KOPT-K1 (cell line): ENCODE data around the gene OR56B1.
"Not testable (repeated sequence)": the region's sequence is repeated elsewhere in the genome, so short reads cannot be mapped to it uniquely, and the experiment has no call there.

Experiments
- H3K27ac ChIP-seq: fragments of 200-600 bp; sonication (generic); 2 replicates; pipeline ENCODE4 v1.5.1; 2016; ENCODE audit warnings: antibody characterized with exemption, mild to moderate bottlenecking, low read depth, low read length; ENCODE audit not compliant: poor library complexity, severe bottlenecking
- H3K36me3 ChIP-seq: fragments of 200-600 bp; sonication (generic); 2 replicates; pipeline ENCODE4 v1.5.1; 2017; ENCODE audit warnings: antibody characterized with exemption, mild to moderate bottlenecking, low read length, moderate library complexity; ENCODE audit not compliant: insufficient read depth
- H3K9me3 ChIP-seq: fragments of 200-600 bp; sonication (generic); 2 replicates; pipeline ENCODE4 v1.5.1; 2017; ENCODE audit warnings: antibody characterized with exemption, low read length, mild to moderate bottlenecking; ENCODE audit not compliant: insufficient read depth, poor library complexity, severe bottlenecking

The OR56B1 gene

DNA sequence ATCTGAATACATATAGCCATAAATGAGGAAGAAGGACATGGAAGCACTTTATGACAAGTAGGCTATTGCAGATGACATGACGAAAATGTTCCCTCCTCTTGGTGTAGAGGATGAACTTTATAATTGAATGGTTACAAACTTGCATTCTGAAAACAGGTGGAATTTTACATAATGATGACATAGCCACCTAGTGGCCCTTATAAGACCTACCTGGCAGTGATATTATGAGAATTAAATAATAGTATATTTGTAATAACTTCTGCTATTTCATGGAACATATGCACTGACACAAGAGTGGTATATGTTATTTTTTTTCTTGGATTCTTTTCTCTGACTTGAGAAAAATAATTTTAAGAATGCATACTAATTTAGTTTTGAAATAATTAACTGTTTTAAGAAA lies 23.7 kb upstream of the OR56B1 start:
- Histone ChIP-seq H3K27ac (no peak overlapping the region), H3K9me3 (no peaks in the 10 kb centered on the region), H3K36me3 (peaks cover 15% of the 10 kb centered on the region; the same call in 1 of the 2 replicates)

DNA sequence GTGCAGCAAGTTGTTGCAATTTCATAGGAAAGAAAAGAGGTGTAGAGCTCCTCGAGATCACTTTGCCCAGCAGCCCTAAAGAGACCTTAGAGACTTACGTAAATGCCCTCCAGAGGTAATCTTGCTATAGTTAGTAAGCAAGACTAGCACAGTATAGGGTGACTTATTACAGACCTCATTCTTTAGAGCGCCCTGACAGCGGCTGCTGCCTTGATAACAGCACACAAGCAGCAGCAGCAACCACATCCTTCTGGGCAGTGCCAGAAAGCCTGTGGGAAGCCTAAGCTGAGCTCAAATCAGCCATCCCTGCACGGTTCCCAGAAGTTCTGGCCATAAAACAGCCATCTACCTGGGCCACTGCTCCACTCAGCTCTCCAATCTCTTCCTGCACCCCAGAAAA lies 22.6 kb upstream of the OR56B1 start:
- peaks cover 7% of the 10 kb centered on the region; the same call in 1 of the 2 replicates for H3K36me3 ChIP-seq
- no peak overlapping the region for H3K27ac ChIP-seq
- no peaks in the 10 kb centered on the region for H3K9me3 ChIP-seq

DNA sequence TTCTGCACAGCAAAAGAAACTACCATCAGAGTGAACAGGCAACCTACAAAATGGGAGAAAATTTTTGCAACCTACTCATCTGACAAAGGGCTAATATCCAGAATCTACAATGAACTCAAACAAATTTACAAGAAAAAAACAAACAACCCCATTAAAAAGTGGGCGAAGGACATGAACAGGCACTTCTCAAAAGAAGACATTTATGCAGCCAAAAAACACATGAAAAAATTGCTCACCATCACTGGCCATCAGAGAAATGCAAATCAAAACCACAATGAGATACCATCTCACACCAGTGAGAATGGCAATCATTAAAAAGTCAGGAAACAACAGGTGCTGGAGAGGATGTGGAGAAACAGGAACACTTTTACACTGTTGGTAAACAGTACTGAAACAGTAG lies 19.7 kb upstream of the OR56B1 start:
- H3K27ac ChIP-seq, H3K36me3 ChIP-seq, H3K9me3 ChIP-seq: not testable (repeated sequence)

DNA sequence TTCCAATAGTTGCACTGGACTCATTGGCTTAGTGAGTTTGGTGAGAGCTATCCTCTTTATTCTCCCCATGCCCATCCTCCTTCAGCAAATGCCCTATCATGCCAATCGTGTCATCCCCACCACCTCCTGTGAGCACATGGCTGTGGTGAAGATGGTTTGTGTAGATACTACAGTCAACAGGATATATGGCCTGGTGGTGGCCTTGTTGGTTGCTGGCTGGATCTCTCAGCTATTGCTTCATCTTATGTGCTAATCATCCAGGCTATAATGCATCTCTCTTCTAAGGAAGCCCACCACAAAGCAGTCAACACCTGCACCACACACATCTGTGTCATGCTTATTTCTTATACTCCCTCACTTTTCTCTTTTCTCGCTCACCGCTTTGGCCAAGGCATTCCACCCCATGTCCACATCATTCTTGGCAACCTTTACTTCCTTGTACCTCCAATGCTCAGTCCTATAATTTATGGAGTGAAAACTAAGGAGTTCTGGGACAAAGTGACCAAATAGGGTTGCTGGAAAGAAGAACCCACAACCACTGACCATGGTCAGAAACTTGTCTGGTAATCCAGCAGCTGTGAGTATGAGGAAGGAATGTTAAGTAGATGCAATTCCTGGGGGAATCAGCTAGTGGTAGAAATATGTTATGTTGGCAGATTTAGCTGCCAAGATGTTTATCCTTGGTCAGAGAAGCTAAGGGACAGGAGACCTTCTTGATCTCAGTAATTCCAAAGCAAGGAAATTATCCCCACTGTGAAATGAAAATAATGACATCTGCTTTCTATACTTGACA lies 16.3 kb upstream of the OR56B1 start:
- H3K36me3 ChIP-seq, result no peaks in the 10 kb centered on the region
- H3K27ac ChIP-seq, result no peak overlapping the region
- H3K9me3 ChIP-seq, result no peaks in the 10 kb centered on the region

DNA sequence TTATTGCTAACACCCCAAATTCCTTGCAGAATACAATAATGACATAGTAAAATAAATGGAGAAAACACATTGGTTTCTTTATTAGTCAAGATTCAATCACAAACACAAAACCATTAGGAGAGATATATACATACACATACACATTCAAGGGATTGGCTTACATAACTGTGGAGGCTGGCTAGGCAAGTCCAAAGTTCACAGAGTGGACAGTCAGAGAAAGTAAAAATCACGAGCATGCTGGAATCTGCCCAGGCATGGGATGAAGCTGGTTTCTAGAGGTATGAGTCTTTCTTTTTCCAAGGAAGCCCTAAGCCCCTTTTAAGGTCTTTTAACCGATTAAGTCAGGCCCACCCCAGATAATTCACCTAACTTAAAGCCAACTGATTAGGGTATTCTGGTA lies 13.6 kb upstream of the OR56B1 start:
- H3K9me3 ChIP-seq, result no peaks in the 10 kb centered on the region
- H3K27ac ChIP-seq, result no peak overlapping the region
- no peaks in the 10 kb centered on the region for H3K36me3 ChIP-seq

DNA sequence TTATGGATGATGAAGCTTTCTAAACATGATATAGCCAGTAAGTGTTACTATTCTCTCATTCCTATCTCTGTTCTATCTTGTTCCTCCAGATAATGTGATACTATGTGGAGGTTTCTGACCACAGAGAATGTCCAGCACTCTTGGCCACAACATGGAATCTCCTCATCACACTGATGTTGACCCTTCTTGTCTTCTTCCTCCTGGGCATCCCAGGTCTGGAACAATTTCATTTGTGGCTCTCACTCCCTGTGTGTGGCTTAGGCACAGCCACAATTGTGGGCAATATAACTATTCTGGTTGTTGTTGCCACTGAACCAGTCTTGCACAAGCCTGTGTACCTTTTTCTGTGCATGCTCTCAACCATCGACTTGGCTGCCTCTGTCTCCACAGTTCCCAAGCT lies 9.9 kb upstream of the OR56B1 start:
- no peaks in the 10 kb centered on the region for H3K36me3 ChIP-seq
- H3K27ac ChIP-seq, result no peak overlapping the region
- H3K9me3 ChIP-seq, result no peaks in the 10 kb centered on the region

DNA sequence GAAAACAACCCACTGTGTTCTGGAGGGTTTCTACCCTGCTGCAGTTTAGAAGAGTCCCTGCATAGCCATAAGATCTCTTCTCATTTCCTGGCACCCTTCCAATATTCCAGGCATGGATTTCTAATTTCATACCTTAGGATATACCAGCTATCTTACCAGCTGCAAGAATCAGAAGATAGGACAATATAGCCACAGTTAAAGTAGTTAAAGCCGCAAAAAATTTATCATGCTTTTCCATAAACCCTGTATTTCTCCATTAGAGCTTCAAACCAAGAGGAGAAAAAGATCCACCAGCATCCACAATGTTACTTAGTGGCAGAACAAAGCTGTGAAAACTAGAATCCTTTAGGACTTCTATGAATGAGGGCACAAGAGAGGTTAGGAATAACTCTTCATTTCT lies 8.6 kb upstream of the OR56B1 start:
- Histone ChIP-seq H3K36me3 (no peaks in the 10 kb centered on the region), H3K27ac (no peak overlapping the region), H3K9me3 (no peaks in the 10 kb centered on the region)

DNA sequence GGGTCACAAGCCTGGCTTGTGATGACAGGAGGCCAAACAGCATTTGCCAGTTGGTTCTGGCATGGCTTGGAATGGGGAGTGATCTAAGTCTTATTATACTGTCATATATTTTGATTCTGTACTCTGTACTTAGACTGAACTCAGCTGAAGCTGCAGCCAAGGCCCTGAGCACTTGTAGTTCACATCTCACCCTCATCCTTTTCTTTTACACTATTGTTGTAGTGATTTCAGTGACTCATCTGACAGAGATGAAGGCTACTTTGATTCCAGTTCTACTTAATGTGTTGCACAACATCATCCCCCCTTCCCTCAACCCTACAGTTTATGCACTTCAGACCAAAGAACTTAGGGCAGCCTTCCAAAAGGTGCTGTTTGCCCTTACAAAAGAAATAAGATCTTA lies 843 bp downstream of the OR56B1 start:
- Histone ChIP-seq H3K36me3 (no peaks in the 10 kb centered on the region), H3K27ac (no peak overlapping the region), H3K9me3 (peaks cover 8% of the 10 kb centered on the region)

DNA sequence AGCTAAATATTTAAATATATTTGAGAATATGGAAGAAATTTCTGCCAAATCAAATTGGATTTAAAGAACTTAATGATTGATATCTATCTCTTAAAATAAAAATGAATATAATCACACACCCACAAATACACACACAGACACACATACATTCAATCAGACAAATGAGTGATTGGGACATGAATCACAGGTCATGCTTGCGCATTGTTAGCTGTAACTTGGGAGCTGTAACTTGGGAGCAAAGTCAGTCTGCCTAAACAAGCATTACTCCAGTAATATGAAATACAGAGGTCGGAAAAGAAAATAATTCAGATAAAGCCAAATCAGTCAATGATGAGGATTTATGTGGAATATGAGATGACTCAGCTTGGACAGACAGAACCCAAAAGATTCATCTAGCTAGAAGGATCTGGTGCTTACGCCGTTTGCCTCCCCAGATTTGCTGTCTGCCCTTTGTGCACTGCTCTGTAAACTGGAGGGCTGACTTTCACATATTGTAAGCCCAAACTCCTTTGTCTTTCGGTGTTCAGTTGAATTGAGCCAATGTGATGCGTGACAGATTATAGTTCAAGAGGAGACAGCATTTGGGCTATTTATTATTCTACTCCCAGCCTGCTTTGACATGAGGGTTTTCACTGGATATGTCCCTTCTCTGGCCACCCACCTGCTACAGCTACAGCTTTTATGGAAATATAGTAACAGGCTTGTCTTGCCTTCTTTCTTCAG lies 1.6 kb downstream of the OR56B1 start:
- H3K27ac ChIP-seq, result no peak overlapping the region
- H3K36me3 ChIP-seq, result no peaks in the 10 kb centered on the region
- H3K9me3 ChIP-seq, result peaks cover 8% of the 10 kb centered on the region

DNA sequence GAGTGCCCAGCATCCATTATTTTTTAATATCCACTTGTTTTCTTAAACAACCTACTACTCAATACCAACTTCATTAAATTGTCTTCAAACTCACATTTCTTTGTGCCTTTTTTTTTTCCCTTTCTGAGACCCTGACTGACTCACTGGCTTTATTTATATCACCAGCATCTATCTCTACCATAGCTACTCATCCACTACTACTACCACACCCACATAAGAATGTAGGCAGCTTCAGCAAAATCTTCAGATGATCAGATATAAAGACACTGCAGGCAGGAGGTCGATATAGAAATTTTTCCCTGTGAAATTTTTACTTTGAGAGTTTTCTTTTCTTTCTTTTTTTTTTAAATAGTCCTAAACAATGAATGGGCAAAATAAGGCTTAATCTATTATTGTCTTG lies 2.2 kb downstream of the OR56B1 start:
- no peaks in the 10 kb centered on the region for H3K36me3 ChIP-seq
- H3K27ac ChIP-seq, result no peak overlapping the region
- H3K9me3 ChIP-seq, result peaks cover 8% of the 10 kb centered on the region

DNA sequence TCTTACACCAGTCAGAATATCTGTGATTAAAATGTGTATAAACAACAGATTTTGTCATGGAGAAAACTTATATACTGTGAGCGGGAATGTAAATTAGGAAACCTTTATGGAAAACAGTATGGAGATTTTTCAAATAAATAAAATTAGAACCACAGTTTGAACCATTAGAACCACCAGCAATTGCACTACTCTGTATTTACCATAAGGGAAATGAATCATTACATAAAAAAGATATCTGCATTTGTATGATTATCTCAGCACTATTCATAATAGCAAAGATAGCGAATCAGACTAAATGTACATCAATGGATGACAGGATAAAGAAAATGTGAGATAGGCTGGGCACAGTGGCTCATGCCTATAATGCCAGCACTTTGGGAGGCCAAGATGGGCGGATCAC lies 10.4 kb downstream of the OR56B1 start:
- Histone ChIP-seq H3K9me3 (peaks cover 5% of the 10 kb centered on the region), H3K27ac (no peak overlapping the region), H3K36me3 (no peaks in the 10 kb centered on the region)

DNA sequence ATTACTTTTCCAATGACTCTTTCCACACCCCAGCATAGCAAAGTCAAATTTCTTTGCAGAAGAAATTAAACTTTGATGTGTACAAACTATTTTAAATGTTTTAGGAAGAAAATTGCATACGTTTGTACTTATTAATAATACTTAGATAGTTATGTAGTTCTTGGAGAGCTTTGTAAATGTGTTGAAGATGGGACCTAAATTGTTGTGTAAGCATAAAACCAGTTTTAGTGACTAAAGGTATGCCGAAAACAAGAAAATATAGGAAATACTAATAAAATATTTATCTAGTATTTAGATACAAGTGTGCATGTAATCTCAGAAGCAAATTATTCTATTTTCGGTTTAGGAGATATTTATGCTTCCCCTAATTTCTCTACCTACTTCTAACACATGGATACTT lies 13.6 kb downstream of the OR56B1 start:
- Histone ChIP-seq H3K27ac (no peak overlapping the region), H3K36me3 (no peaks in the 10 kb centered on the region), H3K9me3 (no peaks in the 10 kb centered on the region)

DNA sequence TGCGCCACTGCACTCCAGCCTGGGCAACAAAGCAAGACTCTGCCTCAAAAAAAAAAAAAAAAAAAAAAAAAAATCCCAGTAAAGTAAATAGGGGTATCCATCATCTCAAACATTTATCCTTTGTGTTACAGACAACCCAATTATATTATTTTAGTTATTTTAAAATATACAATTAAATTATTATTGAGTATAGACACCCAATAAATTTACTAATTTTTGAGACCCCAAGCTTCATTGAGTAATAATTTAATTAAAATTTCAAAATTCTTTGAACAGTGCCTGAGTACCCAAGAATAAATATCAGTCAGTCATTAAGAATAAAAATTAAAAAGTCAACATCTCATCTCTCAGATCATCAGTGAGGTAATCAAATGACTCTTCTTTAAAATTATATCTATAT lies 17.7 kb downstream of the OR56B1 start, which contains the start of gene OR52N4:
TSS of gene OR52N4 (plus strand) at position 301 of the 400 bp plus-strand sequence. CDS start 498 bp downstream, outside the sequence.
- Histone ChIP-seq H3K27ac (no peak within 1 kb of the TSS), H3K9me3 (no peaks in the 10 kb centered on the region), H3K36me3 (no peaks in the 10 kb centered on the region)

DNA sequence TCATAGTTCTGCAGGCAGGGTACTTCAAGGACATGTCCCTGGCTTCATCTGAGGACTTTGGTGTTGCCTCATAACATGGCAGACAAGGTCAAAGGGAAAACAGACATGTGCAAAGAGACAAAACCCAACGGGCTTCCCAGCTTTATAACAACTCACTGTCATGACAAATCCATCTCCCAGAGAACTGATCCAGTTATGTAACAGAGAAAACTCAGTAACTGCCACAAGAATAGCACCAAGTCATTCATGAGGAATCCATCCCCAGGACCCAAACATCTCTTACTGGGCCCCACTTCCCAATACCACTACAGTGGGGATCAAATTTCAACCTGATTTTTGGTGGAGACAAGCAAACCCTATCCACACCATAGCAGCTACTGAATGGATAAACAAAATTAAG lies 30.8 kb downstream of the OR56B1 start:
- Histone ChIP-seq H3K9me3 (no peaks in the 10 kb centered on the region), H3K36me3 (no peaks in the 10 kb centered on the region), H3K27ac (no peak overlapping the region)

DNA sequence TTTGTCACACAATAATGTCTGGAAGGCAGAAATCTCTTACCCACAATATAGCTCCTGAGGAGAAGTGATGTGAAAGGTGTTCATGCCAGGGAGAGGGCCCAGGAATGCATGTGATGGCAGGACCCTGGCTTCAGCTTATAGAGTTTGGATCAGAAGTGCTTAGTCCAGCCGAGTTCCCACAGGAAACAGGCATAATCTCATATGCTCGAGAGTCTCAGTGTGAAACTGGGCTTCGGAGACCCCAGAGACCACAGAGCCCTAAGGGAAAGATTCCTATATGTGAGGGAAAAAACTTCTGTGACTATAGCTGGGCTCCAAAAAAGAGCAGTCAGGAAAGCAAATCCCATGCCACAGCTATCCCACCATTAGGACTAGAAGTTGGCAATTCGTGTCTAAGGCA lies 47.0 kb downstream of the OR56B1 start, which contains the start of gene OR52N5:
TSS of gene OR52N5 (minus strand) at position 101 of the 400 bp plus-strand sequence. CDS start 4,721 bp downstream, outside the sequence.
- Histone ChIP-seq H3K27ac (no peak within 1 kb of the TSS), H3K9me3 (no peaks in the 10 kb centered on the region), H3K36me3 (no peaks in the 10 kb centered on the region)
